K562 (cell line): ENCODE data around the gene HSPB8. TPM values are rescaled to one million over a fixed set of nuclear protein-coding genes. Genes with fewer than 3 reads are reported as not detected.
A peak's percentile ranks its signal among the peaks of the same experiment; 100 is the strongest.

Experiments
- CBFA2T3 ChIP-seq: fragments of 450-650 bp; IDR thresholded peaks from 2 replicates; pipeline ENCODE4 v1.6.1; 2017
- CHD4 ChIP-seq: fragments of 200-600 bp; sonication (generic); IDR thresholded peaks from 3 replicates; pipeline ENCODE4 v1.6.1; 2012; ENCODE audit warnings: low read depth, mild to moderate bottlenecking, mixed read lengths, low read length, inconsistent platforms; ENCODE audit not compliant: insufficient read depth, insufficient replicate concordance, poor library complexity, severe bottlenecking
- DPF2 ChIP-seq: fragments of 450-650 bp; IDR thresholded peaks from 2 replicates; pipeline ENCODE4 v1.6.1; 2016
- ETV1 ChIP-seq: fragments of 450-650 bp; conservative IDR thresholded peaks from 2 replicates; pipeline ENCODE4 v1.6.1; 2016; ENCODE audit warnings: missing genetic modification characterization, control low read depth, low read depth, missing compliant biosample characterization
- FOXK1 ChIP-seq: sonication (generic); formaldehyde crosslinking; IDR thresholded peaks from 2 replicates; pipeline ENCODE4 v1.8.0; 2022; ENCODE audit warnings: missing genetic modification reagents, mild to moderate bottlenecking, borderline replicate concordance
- GTF2A2 ChIP-seq: IDR thresholded peaks from 2 replicates; pipeline ENCODE4 v1.6.1; 2016; ENCODE audit warnings: mild to moderate bottlenecking, missing genetic modification characterization, missing compliant biosample characterization
- HCFC1 ChIP-seq: IDR thresholded peaks from 2 replicates; pipeline ENCODE4 v1.6.1; 2012; ENCODE audit warnings: low read depth, low read length, improper control_type of control experiment
- KLF16 ChIP-seq: IDR thresholded peaks from 2 replicates; pipeline ENCODE4 v1.6.1; 2016; ENCODE audit warnings: antibody characterized with exemption
- MEF2A ChIP-seq: IDR thresholded peaks from 2 replicates; pipeline ENCODE4 v1.6.1; 2011; ENCODE audit warnings: low read depth, mild to moderate bottlenecking, low read length, moderate library complexity; ENCODE audit not compliant: control insufficient read depth
- MEF2D ChIP-seq: conservative IDR thresholded peaks from 2 replicates; pipeline ENCODE4 v1.6.1; 2016; ENCODE audit warnings: low read depth, missing genetic modification characterization, missing compliant biosample characterization
- MEIS2 ChIP-seq: fragments of 450-650 bp; IDR thresholded peaks from 2 replicates; pipeline ENCODE4 v1.6.1; 2014; ENCODE audit warnings: mild to moderate bottlenecking; ENCODE audit not compliant: partially characterized antibody
- MTA3 ChIP-seq: fragments of 450-650 bp; formaldehyde crosslinking; IDR thresholded peaks from 2 replicates; pipeline ENCODE4 v1.6.1; 2017; ENCODE audit warnings: mild to moderate bottlenecking, borderline replicate concordance
- ZNF3 ChIP-seq: fragments of 250-450 bp; sonication (Bioruptor Pico); IDR thresholded peaks from 2 replicates; pipeline ENCODE4 v1.5.0; 2021; ENCODE audit warnings: mild to moderate bottlenecking, moderate library complexity
- polyA plus RNA-seq, 8 experiments: library from polyadenylated mRNA; depleted of rRNA in 4 of 8; stranded (reverse) in 5 of 8; unstranded in 3 of 8; fragments of >200 nt; fragmentation: Nextera tagmentation in 2 of 8; fragmentation: Illumina TruSeq in 1 of 8; extraction: Ambion mirVana in 2 of 8; extraction: Trizol in 1 of 8; gene quantifications; 2 replicates each; pipeline versions ENCODE4 v1.2.1 to v1.2.3, GENCODE V29; 2011 to 2014; ENCODE audit warnings: inconsistent platforms in 1 of 8, missing spikeins in 1 of 8
- total RNA-seq, 7 experiments: library from RNA; depleted of rRNA in 6 of 7; stranded (reverse); fragments of >200 nt in 6 of 7; fragmentation: Illumina TruSeq in 2 of 7; extraction: Trizol in 2 of 7; gene quantifications; 2 replicates each; pipeline versions ENCODE4 v1.2.1 to v1.2.3, GENCODE V29; 2011 to 2021; ENCODE audit warnings: low replicate concordance in 1 of 7
- TF ChIP-seq, protein P1 (sequence below): fragments of 450-650 bp; IDR thresholded peaks from 2 replicates; pipeline ENCODE4 v1.6.1; 2018; ENCODE audit not compliant: partially characterized antibody
- TF ChIP-seq, protein P2 (sequence below), 2 experiments: fragments of 450-650 bp; conservative IDR thresholded peaks; 2 replicates each; pipeline ENCODE4 v1.6.1; 2017; ENCODE audit warnings: mild to moderate bottlenecking in 2 of 2, moderate library complexity in 2 of 2
- TF ChIP-seq, protein P3 (sequence below): sonication (generic); formaldehyde crosslinking; IDR thresholded peaks from 2 replicates; pipeline ENCODE4 v1.8.1; 2022; ENCODE audit warnings: missing genetic modification reagents
- TF ChIP-seq, protein P4 (sequence below): sonication (generic); formaldehyde crosslinking; IDR thresholded peaks from 2 replicates; pipeline ENCODE4 v1.9.0; 2022; ENCODE audit warnings: mild to moderate bottlenecking, missing genetic modification reagents
- TF ChIP-seq, protein P5 (sequence below): IDR thresholded peaks from 2 replicates; pipeline ENCODE4 v1.6.1; 2011; ENCODE audit warnings: borderline replicate concordance, low read depth, mild to moderate bottlenecking, moderate library complexity, low read length; ENCODE audit not compliant: insufficient read depth, poor library complexity, severe bottlenecking

The HSPB8 gene
- total and polyA plus RNA-seq, 9 of the 15 experiments (the other 6 are each of a cell fraction or from before 2014, with no cell fraction given), result 0.13 TPM; not detected in 8

DNA sequence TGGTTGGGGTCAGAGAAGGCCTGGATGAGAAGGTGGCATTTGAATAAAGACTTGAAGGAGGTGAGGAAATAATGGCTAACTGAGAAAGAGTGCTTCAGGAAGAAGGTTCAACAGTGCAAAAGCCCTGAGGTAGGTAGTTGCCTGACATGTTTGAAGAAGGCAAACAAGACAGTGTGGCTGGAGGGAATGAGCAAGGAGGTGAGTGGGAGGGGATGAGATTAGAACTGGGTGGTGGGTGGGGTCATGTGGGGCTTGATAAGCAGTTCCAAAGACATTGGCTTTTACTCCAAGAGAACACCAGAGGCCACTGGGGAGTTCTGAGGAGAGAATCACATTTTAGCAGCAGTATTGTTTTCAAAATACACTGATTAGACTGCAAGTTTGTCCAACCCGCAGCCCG is 50.5 kb downstream of the HSPB8 start (continued):
- TF ChIP-seq, protein P1, sequence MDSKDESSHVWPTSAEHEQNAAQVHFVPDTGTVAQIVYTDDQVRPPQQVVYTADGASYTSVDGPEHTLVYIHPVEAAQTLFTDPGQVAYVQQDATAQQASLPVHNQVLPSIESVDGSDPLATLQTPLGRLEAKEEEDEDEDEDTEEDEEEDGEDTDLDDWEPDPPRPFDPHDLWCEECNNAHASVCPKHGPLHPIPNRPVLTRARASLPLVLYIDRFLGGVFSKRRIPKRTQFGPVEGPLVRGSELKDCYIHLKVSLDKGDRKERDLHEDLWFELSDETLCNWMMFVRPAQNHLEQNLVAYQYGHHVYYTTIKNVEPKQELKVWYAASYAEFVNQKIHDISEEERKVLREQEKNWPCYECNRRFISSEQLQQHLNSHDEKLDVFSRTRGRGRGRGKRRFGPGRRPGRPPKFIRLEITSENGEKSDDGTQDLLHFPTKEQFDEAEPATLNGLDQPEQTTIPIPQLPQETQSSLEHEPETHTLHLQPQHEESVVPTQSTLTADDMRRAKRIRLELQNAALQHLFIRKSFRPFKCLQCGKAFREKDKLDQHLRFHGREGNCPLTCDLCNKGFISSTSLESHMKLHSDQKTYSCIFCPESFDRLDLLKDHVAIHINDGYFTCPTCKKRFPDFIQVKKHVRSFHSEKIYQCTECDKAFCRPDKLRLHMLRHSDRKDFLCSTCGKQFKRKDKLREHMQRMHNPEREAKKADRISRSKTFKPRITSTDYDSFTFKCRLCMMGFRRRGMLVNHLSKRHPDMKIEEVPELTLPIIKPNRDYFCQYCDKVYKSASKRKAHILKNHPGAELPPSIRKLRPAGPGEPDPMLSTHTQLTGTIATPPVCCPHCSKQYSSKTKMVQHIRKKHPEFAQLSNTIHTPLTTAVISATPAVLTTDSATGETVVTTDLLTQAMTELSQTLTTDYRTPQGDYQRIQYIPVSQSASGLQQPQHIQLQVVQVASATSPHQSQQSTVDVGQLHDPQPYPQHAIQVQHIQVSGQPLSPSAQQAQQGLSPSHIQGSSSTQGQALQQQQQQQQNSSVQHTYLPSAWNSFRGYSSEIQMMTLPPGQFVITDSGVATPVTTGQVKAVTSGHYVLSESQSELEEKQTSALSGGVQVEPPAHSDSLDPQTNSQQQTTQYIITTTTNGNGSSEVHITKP, result no peak
- TF ChIP-seq ETV1 (tag) (no peak), CHD4 (no peak), ZNF3 (peak; percentile 77; the same call in 1 of the 2 replicates), CBFA2T3 (peak; percentile 72), FOXK1 (CRISPR knock-in tag) (no peak), MEF2D (no peak), DPF2 (peak; percentile 51; the same call in 1 of the 2 replicates), KLF16 (0 out of 2 replicates have a peak, but pooled peaks have one; percentile 16), MTA3 (no peak), HCFC1 (no peak), GTF2A2 (no peak), MEF2A (no peak), MEIS2 (no peak)
- TF ChIP-seq, protein P2, sequence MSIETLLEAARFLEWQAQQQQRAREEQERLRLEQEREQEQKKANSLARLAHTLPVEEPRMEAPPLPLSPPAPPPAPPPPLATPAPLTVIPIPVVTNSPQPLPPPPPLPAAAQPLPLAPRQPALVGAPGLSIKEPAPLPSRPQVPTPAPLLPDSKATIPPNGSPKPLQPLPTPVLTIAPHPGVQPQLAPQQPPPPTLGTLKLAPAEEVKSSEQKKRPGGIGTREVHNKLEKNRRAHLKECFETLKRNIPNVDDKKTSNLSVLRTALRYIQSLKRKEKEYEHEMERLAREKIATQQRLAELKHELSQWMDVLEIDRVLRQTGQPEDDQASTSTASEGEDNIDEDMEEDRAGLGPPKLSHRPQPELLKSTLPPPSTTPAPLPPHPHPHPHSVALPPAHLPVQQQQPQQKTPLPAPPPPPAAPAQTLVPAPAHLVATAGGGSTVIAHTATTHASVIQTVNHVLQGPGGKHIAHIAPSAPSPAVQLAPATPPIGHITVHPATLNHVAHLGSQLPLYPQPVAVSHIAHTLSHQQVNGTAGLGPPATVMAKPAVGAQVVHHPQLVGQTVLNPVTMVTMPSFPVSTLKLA (conservative IDR thresholded peaks at IDR 0.05), result no peak
- TF ChIP-seq, protein P3, sequence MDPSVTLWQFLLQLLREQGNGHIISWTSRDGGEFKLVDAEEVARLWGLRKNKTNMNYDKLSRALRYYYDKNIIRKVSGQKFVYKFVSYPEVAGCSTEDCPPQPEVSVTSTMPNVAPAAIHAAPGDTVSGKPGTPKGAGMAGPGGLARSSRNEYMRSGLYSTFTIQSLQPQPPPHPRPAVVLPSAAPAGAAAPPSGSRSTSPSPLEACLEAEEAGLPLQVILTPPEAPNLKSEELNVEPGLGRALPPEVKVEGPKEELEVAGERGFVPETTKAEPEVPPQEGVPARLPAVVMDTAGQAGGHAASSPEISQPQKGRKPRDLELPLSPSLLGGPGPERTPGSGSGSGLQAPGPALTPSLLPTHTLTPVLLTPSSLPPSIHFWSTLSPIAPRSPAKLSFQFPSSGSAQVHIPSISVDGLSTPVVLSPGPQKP (CRISPR knock-in tag), result no peak
- TF ChIP-seq, protein P4, sequence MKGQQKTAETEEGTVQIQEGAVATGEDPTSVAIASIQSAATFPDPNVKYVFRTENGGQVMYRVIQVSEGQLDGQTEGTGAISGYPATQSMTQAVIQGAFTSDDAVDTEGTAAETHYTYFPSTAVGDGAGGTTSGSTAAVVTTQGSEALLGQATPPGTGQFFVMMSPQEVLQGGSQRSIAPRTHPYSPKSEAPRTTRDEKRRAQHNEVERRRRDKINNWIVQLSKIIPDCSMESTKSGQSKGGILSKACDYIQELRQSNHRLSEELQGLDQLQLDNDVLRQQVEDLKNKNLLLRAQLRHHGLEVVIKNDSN (CRISPR knock-in tag), result no peak
- TF ChIP-seq, protein P5, sequence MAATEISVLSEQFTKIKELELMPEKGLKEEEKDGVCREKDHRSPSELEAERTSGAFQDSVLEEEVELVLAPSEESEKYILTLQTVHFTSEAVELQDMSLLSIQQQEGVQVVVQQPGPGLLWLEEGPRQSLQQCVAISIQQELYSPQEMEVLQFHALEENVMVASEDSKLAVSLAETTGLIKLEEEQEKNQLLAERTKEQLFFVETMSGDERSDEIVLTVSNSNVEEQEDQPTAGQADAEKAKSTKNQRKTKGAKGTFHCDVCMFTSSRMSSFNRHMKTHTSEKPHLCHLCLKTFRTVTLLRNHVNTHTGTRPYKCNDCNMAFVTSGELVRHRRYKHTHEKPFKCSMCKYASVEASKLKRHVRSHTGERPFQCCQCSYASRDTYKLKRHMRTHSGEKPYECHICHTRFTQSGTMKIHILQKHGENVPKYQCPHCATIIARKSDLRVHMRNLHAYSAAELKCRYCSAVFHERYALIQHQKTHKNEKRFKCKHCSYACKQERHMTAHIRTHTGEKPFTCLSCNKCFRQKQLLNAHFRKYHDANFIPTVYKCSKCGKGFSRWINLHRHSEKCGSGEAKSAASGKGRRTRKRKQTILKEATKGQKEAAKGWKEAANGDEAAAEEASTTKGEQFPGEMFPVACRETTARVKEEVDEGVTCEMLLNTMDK, result no peak
